Transverse colon (tissue), 3 donors: ENCODE results near the gene LILRB3.
"Not testable (repeated sequence)": the region's sequence is repeated elsewhere in the genome, so short reads cannot be mapped to it uniquely, and the experiment has no call there.

ENCODE experiments used
- CTCF ChIP-seq, 5 experiments: fragments of 200-600 bp in 3 of 5; fragments of 450-650 bp in 2 of 5; sonication (generic) in 3 of 5; IDR thresholded peaks; 1 replicate in 2 of 5; 2 replicates in 3 of 5; pipeline ENCODE4 v1.5.1; 2016 to 2017; ENCODE audit warnings: antibody characterized with exemption in 5 of 5, inconsistent platforms in 3 of 5, mild to moderate bottlenecking in 2 of 5, moderate library complexity in 1 of 5
- POLR2A ChIP-seq: fragments of 450-650 bp; IDR thresholded peaks from one replicate; pipeline ENCODE4 v1.6.1; 2016; ENCODE audit warnings: antibody characterized with exemption, mild to moderate bottlenecking, moderate library complexity

- TF ChIP-seq POLR2A; CTCF (IDR thresholded peaks at IDR 0.05): not testable (repeated sequence)
Observed at GRCh38 chr19:54242646-54243045, 19.8 kb upstream of the LILRB3 start, which contains the start of gene LILRA6.
